NCI-H510A (cell line): Measurements from ENCODE around the gene PARD3B.

Experiments
- DNase-seq: peaks from one replicate; lab custom pipeline; 2025; lab: John Stamatoyannopoulos, UW

The PARD3B gene

GRCh38 chr2:204948822-204949221, 403.5 kb downstream of the PARD3B start:
- DNase-seq: no peak

DNA sequence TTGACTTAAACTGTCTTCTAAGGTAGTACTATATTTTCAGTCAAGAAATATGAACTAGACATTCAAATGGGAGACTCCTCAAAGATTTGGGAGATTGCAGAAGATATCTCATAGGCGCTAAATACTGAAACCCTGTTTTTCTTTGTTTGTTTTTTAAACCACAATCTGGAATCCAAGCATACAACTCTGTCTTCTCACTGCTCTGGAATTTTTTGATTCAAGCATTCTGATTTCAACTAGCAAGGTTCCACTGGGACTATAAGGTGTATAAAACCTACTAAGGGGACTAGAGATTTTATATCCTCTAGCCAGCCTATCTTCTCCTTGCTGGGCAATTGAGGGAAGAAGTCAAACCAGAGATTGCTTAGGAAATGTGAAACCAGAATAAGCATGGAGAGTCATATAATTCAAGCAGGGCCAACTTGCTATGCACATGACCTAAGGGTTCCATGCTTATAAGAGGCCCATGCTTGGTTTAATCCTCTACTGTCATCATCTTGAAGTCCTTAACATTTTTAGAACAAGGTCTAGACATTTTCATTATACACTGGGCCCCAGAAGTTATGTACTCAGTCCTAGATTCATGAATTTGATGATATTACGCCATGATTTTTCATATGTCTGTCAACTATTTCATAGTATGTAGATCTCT, 405.5 kb downstream of the PARD3B start:
- DNase-seq: no peak

GRCh38 chr2:204958371-204958770, 413.1 kb downstream of the PARD3B start:
- DNase-seq: no peak

GRCh38 chr2:204964414-204964813, 419.1 kb downstream of the PARD3B start:
- no peak for DNase-seq

- no peak for DNase-seq
Measured at GRCh38 chr2:204966245-204966644, 421.0 kb downstream of the PARD3B start.

GRCh38 chr2:204967199-204967960, 422.1 kb downstream of the PARD3B start:
- no peak for DNase-seq

- no peak for DNase-seq
Measured at GRCh38 chr2:204971206-204971907, 426.1 kb downstream of the PARD3B start.

DNA sequence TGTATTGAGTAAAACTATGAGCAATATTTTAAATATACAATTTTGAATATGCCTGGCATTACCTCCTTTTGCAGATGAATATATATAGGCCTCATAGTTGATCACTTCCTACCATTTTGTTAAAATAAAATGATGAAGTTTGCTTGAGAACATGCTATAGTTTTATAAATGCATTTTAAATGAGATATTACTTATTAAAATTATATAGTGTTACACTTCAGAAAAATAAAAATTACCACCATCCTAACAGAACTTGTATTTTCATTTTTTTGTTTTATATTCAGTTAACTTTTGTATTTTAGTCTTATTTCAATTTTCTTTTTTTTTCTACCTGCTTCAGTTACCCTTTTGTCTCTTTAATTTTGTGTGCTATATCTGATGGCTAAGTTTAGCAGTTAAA, 426.9 kb downstream of the PARD3B start:
- DNase-seq: no peak

GRCh38 chr2:204972606-204973336, 427.5 kb downstream of the PARD3B start:
- DNase-seq: no peak

- DNase-seq: no peak
Measured at GRCh38 chr2:204973616-204974015, 428.3 kb downstream of the PARD3B start.

DNA sequence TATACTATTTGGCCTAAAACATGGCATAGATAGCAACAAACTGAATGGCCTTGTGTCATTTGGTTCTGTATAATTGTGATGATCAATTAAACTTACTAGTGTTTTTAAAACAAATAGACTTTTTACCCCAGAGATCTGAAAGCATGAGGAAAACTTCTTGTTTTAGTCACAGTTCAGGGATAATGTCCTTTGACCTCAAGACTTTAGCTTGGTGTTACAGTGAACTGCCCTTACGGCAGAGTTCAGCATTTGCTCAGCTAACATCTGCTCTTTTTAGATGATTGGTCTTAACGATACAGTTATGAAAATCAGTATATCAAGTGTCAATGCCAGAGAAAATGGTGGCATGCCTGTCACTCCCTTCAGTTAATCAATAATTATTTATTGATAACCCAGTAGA, 429.2 kb downstream of the PARD3B start:
- DNase-seq: no peak

DNA sequence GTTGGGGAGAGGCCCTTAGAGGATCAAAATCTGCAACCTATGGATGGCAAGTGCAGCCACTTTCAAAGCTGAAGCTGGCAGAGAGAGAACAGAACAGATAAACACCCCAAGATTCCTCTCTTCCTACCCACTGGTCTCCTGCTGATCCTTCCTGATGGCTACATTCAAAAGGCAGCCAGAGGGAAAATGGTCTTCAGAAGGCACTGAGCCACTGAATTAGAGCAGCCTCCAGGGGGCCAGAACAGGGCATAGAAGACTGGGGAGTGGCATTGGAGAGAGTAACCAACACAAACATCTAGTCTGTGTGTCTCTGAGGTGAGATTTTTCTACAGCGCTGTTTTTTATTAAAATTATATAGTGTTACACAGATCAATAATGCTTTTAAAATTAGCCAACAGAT, 432.6 kb downstream of the PARD3B start:
- no peak for DNase-seq

DNA sequence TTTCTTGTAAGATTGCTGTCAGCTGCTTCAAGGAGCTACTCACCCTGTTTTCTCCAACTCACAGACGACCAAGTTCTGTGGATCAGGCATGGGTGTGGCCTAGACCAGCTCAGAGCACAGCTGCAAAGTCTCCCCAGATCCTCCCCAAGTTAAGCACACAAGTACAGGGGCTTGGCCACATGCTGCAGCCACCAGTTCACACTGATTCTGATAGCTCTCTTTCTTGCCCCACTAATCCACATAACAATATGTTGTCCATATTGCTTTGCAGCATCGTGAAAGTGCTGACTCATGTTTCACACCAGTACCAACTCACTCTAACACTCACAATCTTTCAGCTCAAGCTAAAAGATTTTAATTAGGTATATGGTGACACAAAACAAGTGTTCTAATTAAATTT, 437.0 kb downstream of the PARD3B start:
- no peak for DNase-seq

DNA sequence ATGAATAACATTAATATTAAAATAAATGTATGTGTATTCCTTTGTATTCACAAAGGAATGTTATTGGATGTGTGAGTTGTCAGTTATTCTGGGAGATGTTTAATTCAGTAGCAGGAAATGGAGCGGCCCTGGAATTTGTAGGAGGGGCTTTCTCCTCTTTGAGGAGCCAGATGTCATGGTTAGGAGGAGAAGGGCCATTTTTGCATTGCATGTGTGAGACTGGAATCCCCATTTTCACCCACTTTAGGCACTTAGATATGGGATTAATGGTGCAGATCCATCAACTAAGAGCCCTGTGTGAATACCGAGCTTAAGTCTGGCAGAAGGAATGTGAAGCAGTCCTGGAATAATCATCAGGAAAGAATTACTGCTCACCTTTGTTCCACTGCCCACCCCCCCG, 439.2 kb downstream of the PARD3B start:
- no peak for DNase-seq

- DNase-seq: no peak
Measured at GRCh38 chr2:204986641-204987040, 441.4 kb downstream of the PARD3B start.

DNA sequence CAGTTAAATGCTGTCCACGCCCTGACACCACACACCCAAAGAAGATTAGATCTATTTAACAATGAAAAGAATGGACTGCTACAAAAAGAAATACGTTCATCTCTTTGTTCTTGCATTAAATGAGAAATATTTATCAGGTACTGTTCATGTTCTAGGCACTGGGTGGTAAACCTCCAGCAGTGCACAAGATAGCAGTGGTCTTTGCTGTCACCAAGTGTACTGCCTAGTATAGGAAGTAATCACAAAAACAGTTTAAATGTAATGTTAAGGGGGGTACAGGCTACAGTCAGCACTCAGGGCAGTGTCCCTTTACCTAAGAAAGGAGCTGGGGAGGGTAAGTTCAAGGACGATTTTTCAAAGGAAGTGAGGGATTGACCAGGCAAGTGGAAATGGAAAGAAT, 443.6 kb downstream of the PARD3B start:
- DNase-seq: no peak

DNA sequence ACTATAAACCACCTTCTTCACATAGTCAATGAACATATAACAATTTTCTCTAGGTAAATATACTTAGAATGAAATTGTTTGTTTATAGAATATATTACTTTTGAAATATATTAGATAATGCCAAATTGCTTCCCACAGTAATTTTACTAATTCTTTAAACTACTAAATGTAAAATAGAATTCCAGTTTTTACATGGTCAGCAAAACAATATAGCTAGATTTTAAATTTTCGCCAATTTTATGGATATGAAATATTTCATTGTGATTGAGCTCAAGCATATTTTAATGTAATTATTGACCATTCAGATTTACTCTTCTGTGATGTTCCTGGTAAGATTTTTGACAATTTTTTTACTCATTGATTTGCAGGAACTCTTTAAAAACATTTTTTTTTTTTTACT, 444.6 kb downstream of the PARD3B start:
- no peak for DNase-seq

- DNase-seq: no peak
Measured at GRCh38 chr2:205001300-205001966, 456.2 kb downstream of the PARD3B start.

DNA sequence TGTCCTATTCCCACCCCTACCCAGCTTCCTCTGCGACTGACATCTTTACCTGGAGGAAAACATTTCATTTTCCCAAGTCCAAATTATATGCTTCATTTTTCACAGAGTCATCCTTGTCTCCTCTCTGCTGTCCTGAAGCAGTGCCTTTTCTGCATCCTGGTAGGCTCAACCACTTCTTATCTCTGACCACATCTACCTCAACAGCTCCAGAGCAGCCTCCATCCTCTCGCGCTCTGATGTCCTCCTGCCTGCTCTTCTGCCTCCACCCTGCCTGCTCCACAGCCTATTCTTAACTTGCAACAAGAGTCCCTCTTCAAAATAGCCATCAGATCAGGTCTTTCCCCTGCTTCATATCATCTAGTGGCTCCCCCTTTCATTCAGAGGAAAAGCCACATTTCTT, 457.1 kb downstream of the PARD3B start:
- no peak for DNase-seq

DNA sequence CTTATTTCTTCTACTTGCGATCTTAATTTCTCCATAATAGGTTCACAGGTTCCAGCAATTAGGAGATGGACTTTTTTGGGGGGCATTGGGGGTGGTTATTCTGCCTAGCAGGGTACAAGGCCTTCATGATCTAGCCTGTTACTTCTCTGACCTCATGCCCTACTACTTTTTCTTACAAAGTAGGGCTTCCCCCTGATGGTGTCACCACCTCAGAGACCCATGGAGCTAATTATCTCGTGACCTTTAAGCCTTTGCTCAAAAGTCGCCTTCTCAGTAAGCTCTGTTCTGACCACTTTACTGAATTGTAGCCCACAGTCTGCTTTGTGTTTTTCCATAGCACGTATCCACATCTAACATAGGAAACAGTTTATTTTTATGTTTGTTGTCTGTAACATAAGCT, 458.0 kb downstream of the PARD3B start:
- DNase-seq: no peak

- DNase-seq: no peak
Measured at GRCh38 chr2:205010196-205010595, 464.9 kb downstream of the PARD3B start.

DNA sequence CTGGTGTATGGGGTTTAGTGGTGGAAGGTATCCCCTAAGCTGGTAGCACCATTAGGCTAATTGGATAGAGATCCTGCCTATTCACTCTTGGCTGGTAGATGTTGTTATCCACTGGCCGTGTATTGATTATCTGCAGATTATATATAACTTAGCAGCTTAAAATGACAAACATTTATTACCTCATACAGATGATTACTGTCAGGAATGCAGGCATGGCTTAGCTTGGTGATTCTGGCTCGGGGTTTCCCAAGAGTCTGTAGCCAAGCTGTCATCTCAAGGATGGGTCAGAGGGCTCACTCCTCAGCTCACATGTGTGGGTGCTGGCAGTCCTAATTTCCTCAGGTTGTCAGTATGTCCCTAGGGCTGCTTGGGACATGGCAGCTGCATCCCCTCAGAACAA, 465.8 kb downstream of the PARD3B start:
- DNase-seq: no peak
